HEK293 (cell line): ENCODE measurements around the gene PCGF1.

Source experiments
- ATF2 ChIP-seq: fragments of 450-650 bp; formaldehyde crosslinking; IDR thresholded peaks from 2 replicates; pipeline ENCODE4 v1.5.1; 2016; ENCODE audit warnings: missing biosample characterization, missing genetic modification characterization, low read depth
- KLF7 ChIP-seq: fragments of 450-650 bp; formaldehyde crosslinking; IDR thresholded peaks from 2 replicates; pipeline ENCODE4 v1.5.1; 2016; ENCODE audit warnings: missing biosample characterization, missing genetic modification characterization, borderline replicate concordance
- KLF8 ChIP-seq: fragments of 450-650 bp; formaldehyde crosslinking; IDR thresholded peaks from 2 replicates; pipeline ENCODE4 v1.5.1; 2016; ENCODE audit warnings: missing biosample characterization, missing genetic modification characterization
- OSR2 ChIP-seq: fragments of 450-650 bp; formaldehyde crosslinking; IDR thresholded peaks from 2 replicates; pipeline ENCODE4 v1.5.1; 2016; ENCODE audit warnings: missing biosample characterization, missing genetic modification characterization
- PBX3 ChIP-seq: sonication (generic); formaldehyde crosslinking; IDR thresholded peaks from 2 replicates; pipeline ENCODE4 v1.8.1; 2022; ENCODE audit warnings: mild to moderate bottlenecking, moderate library complexity, missing genetic modification reagents
- ZBTB11 ChIP-seq: fragments of 450-650 bp; formaldehyde crosslinking; conservative IDR thresholded peaks from 2 replicates; pipeline ENCODE4 v1.5.1; 2016; ENCODE audit warnings: low read depth, missing biosample characterization, missing genetic modification characterization
- ZBTB17 ChIP-seq: fragments of 450-650 bp; formaldehyde crosslinking; IDR thresholded peaks from 2 replicates; pipeline ENCODE4 v1.5.1; 2016; ENCODE audit warnings: missing biosample characterization, missing genetic modification characterization
- ZNF114 ChIP-seq: fragments of 450-650 bp; formaldehyde crosslinking; IDR thresholded peaks from 2 replicates; pipeline ENCODE4 v1.5.0; 2017; ENCODE audit warnings: missing biosample characterization, missing genetic modification characterization
- ZNF157 ChIP-seq: fragments of 450-650 bp; formaldehyde crosslinking; IDR thresholded peaks from 2 replicates; pipeline ENCODE4 v1.5.1; 2016; ENCODE audit warnings: missing biosample characterization, missing genetic modification characterization
- ZNF174 ChIP-seq: fragments of 450-650 bp; formaldehyde crosslinking; IDR thresholded peaks from 2 replicates; pipeline ENCODE4 v1.5.0; 2017; ENCODE audit warnings: missing biosample characterization, mild to moderate bottlenecking, missing genetic modification characterization
- ZNF221 ChIP-seq: fragments of 450-650 bp; formaldehyde crosslinking; IDR thresholded peaks from 2 replicates; pipeline ENCODE4 v1.5.1; 2017; ENCODE audit warnings: missing biosample characterization, missing genetic modification characterization, borderline replicate concordance
- ZNF239 ChIP-seq: fragments of 450-650 bp; formaldehyde crosslinking; IDR thresholded peaks from 2 replicates; pipeline ENCODE4 v1.5.1; 2016; ENCODE audit warnings: missing biosample characterization, missing genetic modification characterization
- ZNF266 ChIP-seq: fragments of 450-650 bp; formaldehyde crosslinking; IDR thresholded peaks from 2 replicates; pipeline ENCODE4 v1.5.1; 2016; ENCODE audit warnings: missing biosample characterization, missing genetic modification characterization, low read depth
- ZNF280D ChIP-seq: fragments of 450-650 bp; formaldehyde crosslinking; IDR thresholded peaks from 2 replicates; pipeline ENCODE4 v1.5.1; 2016; ENCODE audit warnings: missing biosample characterization, missing genetic modification characterization
- ZNF394 ChIP-seq: fragments of 450-650 bp; formaldehyde crosslinking; IDR thresholded peaks from 2 replicates; pipeline ENCODE4 v1.5.1; 2016; ENCODE audit warnings: missing biosample characterization, missing genetic modification characterization, mild to moderate bottlenecking, moderate library complexity, borderline replicate concordance
- ZNF510 ChIP-seq: fragments of 450-650 bp; formaldehyde crosslinking; IDR thresholded peaks from 2 replicates; pipeline ENCODE4 v1.5.1; 2018; ENCODE audit warnings: mild to moderate bottlenecking, missing genetic modification characterization, missing biosample characterization; ENCODE audit not compliant: insufficient replicate concordance
- ZNF513 ChIP-seq: fragments of 450-650 bp; IDR thresholded peaks from 2 replicates; pipeline ENCODE4 v1.5.1; 2018; ENCODE audit warnings: missing biosample characterization, missing genetic modification characterization
- ZNF555 ChIP-seq: fragments of 450-650 bp; formaldehyde crosslinking; conservative IDR thresholded peaks from 2 replicates; pipeline ENCODE4 v1.5.1; 2017; ENCODE audit warnings: missing biosample characterization, mild to moderate bottlenecking, missing genetic modification characterization, inconsistent platforms
- ZNF560 ChIP-seq: fragments of 450-650 bp; formaldehyde crosslinking; IDR thresholded peaks from 2 replicates; pipeline ENCODE4 v1.5.1; 2017; ENCODE audit warnings: missing biosample characterization, missing genetic modification characterization, borderline replicate concordance
- ZNF629 ChIP-seq: fragments of 450-650 bp; formaldehyde crosslinking; IDR thresholded peaks from 2 replicates; pipeline ENCODE4 v1.5.1; 2017; ENCODE audit warnings: missing biosample characterization, missing genetic modification characterization
- ZNF792 ChIP-seq: fragments of 450-650 bp; formaldehyde crosslinking; IDR thresholded peaks from 2 replicates; pipeline ENCODE4 v1.5.1; 2016; ENCODE audit warnings: missing biosample characterization, missing genetic modification characterization
- ZNF843 ChIP-seq: fragments of 450-650 bp; formaldehyde crosslinking; IDR thresholded peaks from 2 replicates; pipeline ENCODE4 v1.5.1; 2016; ENCODE audit warnings: missing biosample characterization, missing genetic modification characterization
- ZSCAN18 ChIP-seq: fragments of 450-650 bp; formaldehyde crosslinking; IDR thresholded peaks from 2 replicates; pipeline ENCODE4 v1.5.1; 2016; ENCODE audit warnings: missing biosample characterization, missing genetic modification characterization
- ZSCAN23 ChIP-seq: fragments of 450-650 bp; formaldehyde crosslinking; IDR thresholded peaks from 2 replicates; pipeline ENCODE4 v1.5.1; 2016; ENCODE audit warnings: missing biosample characterization, missing genetic modification characterization
- ZSCAN5A ChIP-seq: fragments of 450-650 bp; formaldehyde crosslinking; IDR thresholded peaks from 2 replicates; pipeline ENCODE4 v1.5.1; 2016; ENCODE audit warnings: missing biosample characterization, missing genetic modification characterization

The PCGF1 gene

GRCh38 chr2:74472086-74472944 is 35.2 kb downstream of the PCGF1 start, which contains the start of gene MRPL53 (continued):
- TF ChIP-seq ZNF280D (tag by site-specific recombination), result no peak
- peak; percentile 96 for TF ChIP-seq PBX3 (CRISPR knock-in tag)
- no peak for TF ChIP-seq ZNF239 (tag by site-specific recombination)
- TF ChIP-seq ZNF157 (tag by site-specific recombination), result no peak
- no peak for TF ChIP-seq ZNF555 (tag by site-specific recombination)
- TF ChIP-seq ZSCAN18, result no peak
- TF ChIP-seq ATF2 (tag by site-specific recombination), result no peak
- TF ChIP-seq ZNF174 (tag by site-specific recombination), result no peak
- no peak for TF ChIP-seq ZNF221 (tag by site-specific recombination)
- no peak for TF ChIP-seq ZNF792 (tag by site-specific recombination)
- peak; percentile 97 for TF ChIP-seq ZBTB11 (tag by site-specific recombination)
- no peak for TF ChIP-seq ZNF560 (tag by site-specific recombination)
- TF ChIP-seq KLF8 (tag by site-specific recombination), result peak; percentile 37; the same call in 1 of the 2 replicates
- peak; percentile 43; the same call in 1 of the 2 replicates for TF ChIP-seq ZNF843 (tag by site-specific recombination)
- 0 out of 2 replicates have a peak, but pooled peaks have one; percentile 13 for TF ChIP-seq OSR2 (tag by site-specific recombination)
- TF ChIP-seq ZNF114, result no peak
- TF ChIP-seq KLF7 (tag by site-specific recombination), result no peak
- no peak for TF ChIP-seq ZNF266 (tag by site-specific recombination)
- no peak for TF ChIP-seq ZNF510
- TF ChIP-seq ZSCAN23 (tag by site-specific recombination), result no peak
- TF ChIP-seq ZBTB17, result peak; percentile 97
- 0 out of 2 replicates have a peak, but pooled peaks have one; percentile 12 for TF ChIP-seq ZSCAN5A (tag by site-specific recombination)
- TF ChIP-seq ZNF394 (tag by site-specific recombination), result peak; percentile 61
- TF ChIP-seq ZNF629 (tag by site-specific recombination), result peak; percentile 85
- no peak for TF ChIP-seq ZNF513 (tag by site-specific recombination)
